Stomach (tissue), 9 donors: ENCODE measurements around the gene CENPM. TPM values are rescaled to one million over a fixed set of nuclear protein-coding genes. Genes with fewer than 3 reads are reported as not detected.
A peak's percentile ranks its signal among the peaks of the same experiment; 100 is the strongest.

Experiments used
- DNase-seq, 2 donors: peaks; one replicate each; pipeline versions ENCODE4 v3.0.0 to v3.0.0-alpha.2; 2013 to 2019
- H3K27ac ChIP-seq, 5 donors: fragments of 200-600 bp in 4 of 5; sonication (generic) in 4 of 5; one replicate each; pipeline ENCODE4 v1.5.1; 2013 to 2019; ENCODE audit warnings: mild to moderate bottlenecking in 1 of 5, moderate library complexity in 1 of 5
- H3K27me3 ChIP-seq, 3 donors: fragments of 200-600 bp; sonication (generic); one replicate each; pipeline ENCODE4 v1.5.1; 2017 to 2019; ENCODE audit warnings: mixed run types in 1 of 3
- H3K36me3 ChIP-seq, 4 donors: fragments of 200-600 bp; sonication (generic); 1 replicate in 3 of 4; 2 replicates in 1 of 4; pipeline ENCODE4 v1.5.1; 2016 to 2019
- H3K4me1 ChIP-seq, 4 donors: fragments of 200-600 bp; sonication (generic); one replicate each; pipeline ENCODE4 v1.5.1; 2016 to 2019
- H3K4me3 ChIP-seq, 4 donors: fragments of 200-600 bp; sonication (generic) in 3 of 4; one replicate each; pipeline ENCODE4 v1.5.1; 2016 to 2019; ENCODE audit warnings: mild to moderate bottlenecking in 1 of 4
- H3K9me3 ChIP-seq, 4 donors: fragments of 200-600 bp; sonication (generic); one replicate each; pipeline ENCODE4 v1.5.1; 2016 to 2019
- CTCF ChIP-seq, 7 experiments: fragments of 450-650 bp in 4 of 7; fragments of 200-600 bp in 3 of 7; sonication (generic) in 3 of 7; IDR thresholded peaks; one replicate each; pipeline ENCODE4 v1.5.1; 2016 to 2019; ENCODE audit warnings: antibody characterized with exemption in 7 of 7, control low read depth in 2 of 7, mild to moderate bottlenecking in 1 of 7
- EP300 ChIP-seq: sonication (generic); formaldehyde crosslinking; IDR thresholded peaks from one replicate; pipeline ENCODE4 v1.6.1; 2017; ENCODE audit warnings: antibody characterized with exemption
- POLR2A ChIP-seq, 4 donors: fragments of 450-650 bp; IDR thresholded peaks; one replicate each; pipeline ENCODE4 v1.6.1; 2016; ENCODE audit warnings: antibody characterized with exemption in 4 of 4, control low read depth in 2 of 4, mild to moderate bottlenecking in 1 of 4, moderate library complexity in 1 of 4
- POLR2AphosphoS5 ChIP-seq, 3 donors: sonication (generic); formaldehyde crosslinking; IDR thresholded peaks; one replicate each; pipeline ENCODE4 v1.6.1; 2016; ENCODE audit warnings: antibody characterized with exemption in 3 of 3
- WGBS, 5 donors: extraction: QIAGEN DNeasy Blood & Tissue Kit in 3 of 5; methylation state at CpG; one replicate each; pipeline versions ENCODE4 v1.1.5 to v1.1.7; 2013 to 2018; 5-methylcytosine and 5-hydroxymethylcytosine counted together
- intact Hi-C: fragments of 100-400 bp; cut with DNase I; formaldehyde crosslinking; loops from one replicate; pipeline ENCODE4 v1.15.1; 2023; ENCODE audit warnings: low total_unique reads
- polyA plus RNA-seq, 3 donors: library from polyadenylated mRNA; stranded (reverse); fragments of 200-250 nt; gene quantifications; one replicate each; pipeline ENCODE4 v1.2.3, GENCODE V29; 2013
- total RNA-seq, 5 donors: library from RNA; depleted of rRNA; stranded (reverse); fragments of >200 nt; gene quantifications; one replicate each; pipeline versions ENCODE4 v1.1.0 to v1.2.3, GENCODE V29; 2014 to 2016
- donor health status: healthy with polysubstance abuse.
- donor health status: Bipolar disorder and iron deficiency.
- donor health status: healthy.

Gene CENPM
- total and polyA plus RNA-seq, 8 donors, result 6.1 to 64.3 (median 15.8) TPM; not detected in 1

- Histone ChIP-seq H3K4me3 (no peak overlapping the region), H3K27me3 (peaks cover 0 to 11% (median 4%) of the 10 kb centered on the region in 3 donors), H3K27ac (no peak overlapping the region), H3K9me3 (no peaks in the 10 kb centered on the region), H3K36me3 (peaks cover 37 to 83% (median 80%) of the 10 kb centered on the region in 4 donors), H3K4me1 (peaks cover 3 to 42% (median 26%) of the 10 kb centered on the region in 4 donors)
- 90 to 95% (median 93%) methylated on average over 17 to 24 of the region's 24 CpGs for WGBS, 5 donors
- TF ChIP-seq CTCF (IDR thresholded peaks at IDR 0.05) (no peak), EP300 (no peak), POLR2AphosphoS5 (IDR thresholded peaks at IDR 0.05) (no peak), POLR2A (IDR thresholded peaks at IDR 0.05) (no peak)
- no peak for DNase-seq
- intact Hi-C loops, result no loop called here
Observed at GRCh38 chr22:41904450-41905410, 42.2 kb downstream of the CENPM start.

- Histone ChIP-seq H3K27ac (peak overlapping the region; percentile 56 to 79 (median 62)), H3K4me1 (peaks cover 0 to 24% (median 16%) of the 10 kb centered on the region in 4 donors), H3K27me3 (no peaks in the 10 kb centered on the region), H3K36me3 (peaks cover 55 to 100% (median 98%) of the 10 kb centered on the region in 4 donors), H3K4me3 (no peak overlapping the region), H3K9me3 (no peaks in the 10 kb centered on the region)
- peak in 1 of 2 donors; percentile 96 for DNase-seq
- intact Hi-C loops, result no loop called here
- WGBS, 5 donors, result 38 to 72% (median 55%) methylated on average over 5 to 15 of the region's 15 CpGs
- TF ChIP-seq POLR2AphosphoS5 (IDR thresholded peaks at IDR 0.05) (peak in 2 of 3 donors; percentile 48 to 54), EP300 (no peak)
Observed at GRCh38 chr22:41902932-41903421, 44.0 kb downstream of the CENPM start.

- intact Hi-C loops, result no loop called here
- no peak for DNase-seq
- Histone ChIP-seq H3K27ac (peak overlapping the region in 3 of 5 donors; percentile 59 to 68 (median 62)), H3K9me3 (no peaks in the 10 kb centered on the region), H3K4me1 (peaks cover 0 to 22% (median 16%) of the 10 kb centered on the region in 4 donors), H3K36me3 (peaks cover 64 to 100% (median 99%) of the 10 kb centered on the region in 4 donors), H3K27me3 (no peaks in the 10 kb centered on the region), H3K4me3 (no peak overlapping the region)
- no peak for TF ChIP-seq POLR2A (IDR thresholded peaks at IDR 0.05)
- WGBS, 5 donors, result 89 to 96% (median 93%) methylated on average over 7 of the region's 7 CpGs
Observed at GRCh38 chr22:41902016-41902415, 44.9 kb downstream of the CENPM start.

GRCh38 chr22:41900652-41901312 is 46.2 kb downstream of the CENPM start:
- no peak overlapping the region for H3K27ac ChIP-seq
- 91 to 98% (median 94%) methylated on average over 6 to 8 of the region's 8 CpGs for WGBS, 5 donors
- H3K9me3 ChIP-seq, result no peaks in the 10 kb centered on the region
- peaks cover 76 to 100% (median 100%) of the 10 kb centered on the region in 4 donors for H3K36me3 ChIP-seq
- DNase-seq, result no peak
- intact Hi-C loops, result no loop called here
- TF ChIP-seq POLR2A (IDR thresholded peaks at IDR 0.05), result no peak
- TF ChIP-seq EP300, result no peak
- no peak for TF ChIP-seq POLR2AphosphoS5 (IDR thresholded peaks at IDR 0.05)
- TF ChIP-seq CTCF (IDR thresholded peaks at IDR 0.05), result no peak
- H3K4me3 ChIP-seq, result no peak overlapping the region
- no peaks in the 10 kb centered on the region for H3K27me3 ChIP-seq
- H3K4me1 ChIP-seq, result peaks cover 0 to 22% (median 16%) of the 10 kb centered on the region in 4 donors

- no peaks in the 10 kb centered on the region for H3K27me3 ChIP-seq
- H3K36me3 ChIP-seq, result peaks cover 75 to 100% (median 100%) of the 10 kb centered on the region in 4 donors
- TF ChIP-seq CTCF (IDR thresholded peaks at IDR 0.05) (no peak), POLR2A (IDR thresholded peaks at IDR 0.05) (no peak), POLR2AphosphoS5 (IDR thresholded peaks at IDR 0.05) (no peak), EP300 (no peak)
- H3K27ac ChIP-seq, result no peak overlapping the region
- no peaks in the 10 kb centered on the region for H3K9me3 ChIP-seq
- WGBS, 5 donors, result 72 to 83% (median 81%) methylated on average over 10 to 13 of the region's 13 CpGs
- intact Hi-C loops, result no loop called here
- no peak for DNase-seq
- peaks cover 0 to 22% (median 16%) of the 10 kb centered on the region in 4 donors for H3K4me1 ChIP-seq
- no peak overlapping the region for H3K4me3 ChIP-seq
Observed at GRCh38 chr22:41899992-41900651, 46.8 kb downstream of the CENPM start.
